ENCODE data around the gene MAPKAP1.
"Not testable (repeated sequence)": the region's sequence is repeated elsewhere in the genome, so short reads cannot be mapped to it uniquely, and the experiment has no call there.

The MAPKAP1 gene

DNA sequence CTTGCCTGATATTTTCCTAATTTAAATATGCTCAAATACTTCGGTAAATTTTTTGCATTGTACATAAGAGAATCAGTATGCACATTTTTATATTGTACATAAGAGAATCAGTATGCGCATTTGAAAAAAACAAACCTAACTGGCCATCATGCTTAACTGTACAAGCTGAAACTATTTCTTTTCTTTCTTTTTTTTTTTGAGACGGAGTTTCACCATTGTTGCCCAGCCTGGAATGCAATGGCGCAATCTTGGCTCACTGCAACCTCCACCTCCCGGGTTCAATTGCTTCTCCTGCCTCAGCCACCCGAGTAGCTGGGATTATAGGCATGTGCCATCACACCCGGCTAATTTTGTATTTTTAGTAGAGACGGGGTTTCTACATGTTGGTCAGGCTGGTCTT is 11.5 kb downstream of the MAPKAP1 start:
- Mint-ChIP-seq H3K36me3 (ENCODE audit: low read depth) (peaks cover 25% of the 10 kb centered on the region), H3K4me1 (ENCODE audit: low read depth) (peaks cover 46% of the 10 kb centered on the region)
- not testable (repeated sequence) for H3K27me3 Mint-ChIP-seq, H3K4me3 Mint-ChIP-seq, H3K27ac Mint-ChIP-seq, H3K9me3 Mint-ChIP-seq

DNA sequence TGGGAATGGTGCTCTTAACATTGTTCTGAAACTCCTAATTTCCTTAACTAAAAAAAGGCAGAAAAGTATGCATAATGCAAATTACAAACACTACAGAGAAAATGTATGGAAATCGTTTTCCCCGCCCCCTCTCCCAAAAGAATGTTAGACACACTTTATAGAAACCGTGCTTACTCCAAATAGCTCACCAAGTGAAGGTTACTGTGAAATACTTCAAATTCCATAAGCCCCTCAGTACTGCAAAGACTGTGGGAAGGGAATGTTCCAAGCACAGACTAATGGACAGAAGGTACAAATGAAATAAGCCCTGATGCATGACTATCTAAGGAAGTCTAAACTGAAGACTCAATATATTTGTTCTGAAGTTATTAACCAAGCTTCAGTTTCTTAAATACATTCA is 12.5 kb downstream of the MAPKAP1 start:
- Mint-ChIP-seq H3K9me3 (no peaks in the 10 kb centered on the region), H3K4me3 (no peak overlapping the region), H3K4me1 (ENCODE audit: low read depth) (peaks cover 41% of the 10 kb centered on the region), H3K36me3 (ENCODE audit: low read depth) (peaks cover 29% of the 10 kb centered on the region), H3K27ac (no peak overlapping the region), H3K27me3 (no peaks in the 10 kb centered on the region)

DNA sequence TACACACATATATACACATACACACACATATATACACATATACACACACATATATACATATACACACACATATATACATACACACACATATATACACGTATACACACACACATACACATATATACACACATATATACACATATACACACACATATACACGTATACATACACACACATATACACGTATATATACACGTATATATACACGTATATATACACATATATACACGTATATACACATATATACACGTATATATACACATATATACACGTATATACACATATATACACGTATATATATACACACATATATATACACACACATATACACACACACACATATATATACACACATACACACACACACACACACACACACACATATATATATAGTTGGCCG is 13.5 kb downstream of the MAPKAP1 start:
- H3K9me3 Mint-ChIP-seq, H3K4me3 Mint-ChIP-seq, H3K27ac Mint-ChIP-seq, H3K27me3 Mint-ChIP-seq: not testable (repeated sequence)
- peaks cover 29% of the 10 kb centered on the region for H3K36me3 Mint-ChIP-seq (ENCODE audit: low read depth)
- peaks cover 36% of the 10 kb centered on the region for H3K4me1 Mint-ChIP-seq (ENCODE audit: low read depth)

DNA sequence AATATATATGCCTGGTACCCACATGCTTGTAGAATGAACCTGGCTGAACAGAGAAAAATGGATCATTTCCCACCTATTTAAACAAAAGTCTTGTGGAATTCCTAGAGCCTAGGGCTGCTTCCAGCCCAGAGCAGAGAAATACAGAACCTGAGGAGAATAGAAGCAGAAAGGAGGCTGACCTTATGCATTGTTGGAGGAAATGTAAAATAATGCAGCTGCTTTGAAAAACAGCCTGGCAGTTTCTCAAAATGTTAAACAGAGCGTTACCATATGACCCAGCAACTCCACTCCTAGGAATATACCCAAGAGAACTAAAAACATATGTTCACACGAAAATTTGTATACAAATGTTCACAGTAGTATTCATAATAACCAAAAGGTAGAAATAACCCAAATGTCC is 15.1 kb downstream of the MAPKAP1 start:
- Mint-ChIP-seq H3K4me1 (ENCODE audit: low read depth) (peaks cover 25% of the 10 kb centered on the region), H3K27ac (no peak overlapping the region), H3K36me3 (ENCODE audit: low read depth) (peaks cover 28% of the 10 kb centered on the region), H3K9me3 (no peaks in the 10 kb centered on the region), H3K4me3 (no peak overlapping the region), H3K27me3 (no peaks in the 10 kb centered on the region)

DNA sequence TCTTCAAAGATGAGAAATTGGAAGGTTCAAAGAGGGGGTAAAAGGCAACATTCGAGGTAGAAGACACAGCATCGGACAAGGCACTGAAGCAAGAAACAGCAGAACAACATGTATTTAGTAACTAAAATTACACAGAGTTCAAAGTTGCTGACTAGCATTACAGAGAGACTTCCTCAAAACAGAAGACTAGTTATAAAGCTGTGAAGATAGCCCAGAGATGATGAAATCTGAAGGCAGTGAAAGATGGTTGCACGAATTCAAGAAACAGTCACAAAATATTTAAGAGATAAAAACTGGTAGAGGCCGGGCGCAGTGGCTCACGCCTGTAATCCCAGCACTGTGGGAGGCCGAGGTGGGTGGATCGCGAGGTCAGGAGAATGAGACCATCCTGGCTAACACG is 16.3 kb downstream of the MAPKAP1 start:
- Mint-ChIP-seq H3K4me3 (no peak overlapping the region), H3K9me3 (no peaks in the 10 kb centered on the region), H3K27me3 (no peaks in the 10 kb centered on the region), H3K4me1 (ENCODE audit: low read depth) (peaks cover 15% of the 10 kb centered on the region), H3K27ac (no peak overlapping the region), H3K36me3 (ENCODE audit: low read depth) (peaks cover 23% of the 10 kb centered on the region)

DNA sequence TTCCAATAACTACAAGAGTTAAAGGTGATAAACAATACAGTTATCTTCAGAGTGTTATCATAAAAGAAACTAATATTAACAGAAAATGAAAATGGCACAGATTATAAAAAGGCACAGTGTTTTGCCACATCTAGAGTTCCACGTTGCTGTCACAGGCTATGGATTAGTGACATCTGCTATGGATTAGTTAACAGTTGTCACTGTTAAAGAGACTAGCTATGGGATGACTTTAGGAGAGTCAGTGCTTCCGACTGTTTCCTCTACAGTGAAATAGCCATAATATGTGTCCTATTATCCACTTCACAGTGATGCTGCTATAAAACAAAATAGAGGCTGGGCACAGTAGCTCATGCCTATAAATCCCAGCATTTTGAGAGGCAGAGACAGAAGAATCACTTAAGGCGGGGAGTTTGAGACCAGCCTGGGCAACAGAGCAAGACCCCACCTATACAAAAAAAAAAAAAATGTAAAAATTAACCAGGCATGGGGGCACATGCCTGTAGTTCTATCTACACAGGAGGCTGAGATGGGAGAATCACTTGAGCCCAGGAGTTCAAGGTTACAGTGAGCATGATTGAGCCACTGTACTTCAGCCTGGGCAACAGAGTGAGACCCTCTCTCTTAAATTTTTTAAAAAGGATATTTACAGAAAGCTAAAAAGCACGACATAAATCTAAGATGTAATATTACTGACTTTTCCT is 19.7 kb downstream of the MAPKAP1 start:
- peaks cover 43% of the 10 kb centered on the region for H3K36me3 Mint-ChIP-seq (ENCODE audit: low read depth)
- H3K9me3 Mint-ChIP-seq: no peaks in the 10 kb centered on the region
- H3K4me1 Mint-ChIP-seq (ENCODE audit: low read depth): peaks cover 32% of the 10 kb centered on the region
- no peaks in the 10 kb centered on the region for H3K27me3 Mint-ChIP-seq
- H3K27ac Mint-ChIP-seq: no peak overlapping the region
- no peak overlapping the region for H3K4me3 Mint-ChIP-seq

DNA sequence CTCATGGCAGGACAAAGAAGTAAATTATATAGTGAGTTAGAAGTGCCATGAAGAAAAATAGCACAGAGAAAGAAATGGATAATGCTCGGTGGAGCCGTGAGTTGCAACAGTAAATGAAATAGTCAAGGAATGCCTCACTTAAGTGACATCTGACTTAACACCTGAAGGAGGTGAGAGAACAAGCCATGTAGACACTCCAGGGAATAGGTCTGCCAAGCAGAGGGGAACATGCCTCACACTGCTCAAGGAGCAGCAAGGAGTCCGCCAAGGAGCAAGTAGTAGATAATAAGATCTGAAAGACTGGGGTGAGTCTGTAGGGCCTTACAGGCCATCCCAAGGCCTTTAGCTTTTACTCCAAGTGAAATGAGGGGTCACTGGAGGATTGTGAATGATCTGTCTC is 21.8 kb downstream of the MAPKAP1 start:
- peaks cover 38% of the 10 kb centered on the region for H3K36me3 Mint-ChIP-seq (ENCODE audit: low read depth)
- H3K27me3 Mint-ChIP-seq: no peaks in the 10 kb centered on the region
- H3K9me3 Mint-ChIP-seq: no peaks in the 10 kb centered on the region
- no peak overlapping the region for H3K4me3 Mint-ChIP-seq
- peaks cover 34% of the 10 kb centered on the region for H3K4me1 Mint-ChIP-seq (ENCODE audit: low read depth)
- no peak overlapping the region for H3K27ac Mint-ChIP-seq

DNA sequence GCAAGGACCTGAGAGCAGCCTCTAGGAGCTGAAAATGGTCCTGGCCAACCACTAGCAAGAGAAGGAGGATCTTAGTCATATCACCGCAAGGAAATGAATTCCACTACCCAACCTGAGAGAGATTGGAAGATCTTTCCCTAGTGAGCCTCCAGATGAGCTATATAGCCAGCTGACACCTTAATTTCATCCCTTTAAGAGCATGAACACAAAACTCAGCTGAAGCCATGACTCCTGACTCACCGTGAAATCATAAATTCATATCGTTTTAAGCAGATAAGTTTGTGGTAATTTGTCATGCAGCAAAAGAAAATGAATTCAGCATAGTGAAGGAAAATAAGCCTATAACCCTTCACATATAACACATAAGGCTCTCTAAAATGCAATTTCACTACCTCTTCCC is 23.5 kb downstream of the MAPKAP1 start:
- no peak overlapping the region for H3K27ac Mint-ChIP-seq
- peaks cover 38% of the 10 kb centered on the region for H3K36me3 Mint-ChIP-seq (ENCODE audit: low read depth)
- no peaks in the 10 kb centered on the region for H3K27me3 Mint-ChIP-seq
- peaks cover 32% of the 10 kb centered on the region for H3K4me1 Mint-ChIP-seq (ENCODE audit: low read depth)
- no peak overlapping the region for H3K4me3 Mint-ChIP-seq
- no peaks in the 10 kb centered on the region for H3K9me3 Mint-ChIP-seq

DNA sequence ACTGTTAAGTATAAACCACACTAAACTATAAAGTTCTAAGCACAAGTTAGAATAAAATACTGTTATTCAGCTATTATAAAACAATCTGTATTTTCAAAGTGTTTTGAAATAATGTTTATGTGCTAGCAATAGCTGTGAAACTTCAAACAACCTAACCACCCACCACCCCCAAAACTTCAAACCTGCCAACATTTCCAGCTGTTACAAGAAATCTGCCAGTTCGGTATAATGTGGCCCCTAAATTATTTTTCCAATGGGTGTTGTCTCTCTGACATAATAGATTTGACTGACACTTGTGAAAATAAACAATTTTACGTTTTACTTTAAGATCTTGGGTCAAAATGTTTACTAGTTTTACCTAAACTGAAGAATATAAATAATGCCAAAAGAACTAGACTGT is 24.7 kb downstream of the MAPKAP1 start:
- Mint-ChIP-seq H3K9me3 (no peaks in the 10 kb centered on the region), H3K4me1 (ENCODE audit: low read depth) (peaks cover 32% of the 10 kb centered on the region), H3K27me3 (no peaks in the 10 kb centered on the region), H3K36me3 (ENCODE audit: low read depth) (peaks cover 38% of the 10 kb centered on the region), H3K27ac (no peak overlapping the region), H3K4me3 (no peak overlapping the region)

DNA sequence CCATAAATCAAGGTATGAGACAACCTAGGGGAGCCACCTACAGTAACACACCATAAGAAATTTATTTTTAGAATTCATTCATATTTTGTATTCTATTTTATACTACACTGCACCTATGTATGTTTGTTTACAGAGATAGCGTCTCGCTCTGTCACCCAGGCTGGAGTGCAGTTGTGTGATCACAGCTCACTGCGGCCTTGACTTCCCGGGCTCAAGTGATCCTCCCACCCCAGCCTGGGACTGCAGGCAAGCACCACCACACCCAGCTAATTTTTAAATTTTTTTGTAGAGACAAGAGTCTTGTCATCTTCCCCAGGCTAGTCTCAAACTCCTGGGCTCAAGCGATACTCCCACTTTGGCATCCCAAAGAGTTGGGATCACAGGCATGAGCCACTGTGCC is 25.4 kb downstream of the MAPKAP1 start:
- H3K27me3 Mint-ChIP-seq: no peaks in the 10 kb centered on the region
- H3K4me1 Mint-ChIP-seq (ENCODE audit: low read depth): peaks cover 32% of the 10 kb centered on the region
- peaks cover 38% of the 10 kb centered on the region for H3K36me3 Mint-ChIP-seq (ENCODE audit: low read depth)
- no peaks in the 10 kb centered on the region for H3K9me3 Mint-ChIP-seq
- H3K27ac Mint-ChIP-seq: no peak overlapping the region
- no peak overlapping the region for H3K4me3 Mint-ChIP-seq

DNA sequence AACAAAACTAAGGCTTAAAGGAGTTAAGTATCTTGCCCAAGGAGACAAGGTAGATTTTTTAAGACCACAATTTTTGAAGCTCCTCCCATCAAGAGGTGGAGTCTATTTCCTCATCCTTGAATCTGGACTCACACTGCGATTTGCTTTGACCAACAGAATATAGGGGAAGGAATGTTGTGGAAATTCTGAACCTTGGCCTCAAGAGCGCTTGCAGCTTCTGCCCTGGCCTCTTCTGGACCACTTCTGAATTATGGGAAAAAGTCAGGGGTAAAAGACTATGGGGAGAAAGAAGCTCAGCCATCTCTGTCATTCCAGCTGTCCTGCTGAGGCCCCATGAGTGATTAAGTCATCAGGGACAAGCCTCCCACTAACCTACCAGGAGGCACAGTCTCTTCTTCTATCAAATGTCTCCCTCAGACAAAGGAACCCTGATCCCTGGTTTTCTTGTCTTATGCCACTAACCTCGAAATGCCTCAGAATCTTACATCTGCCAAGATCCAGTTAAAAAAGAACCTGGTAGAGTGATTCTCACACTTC is 25.9 kb downstream of the MAPKAP1 start:
- Mint-ChIP-seq H3K4me1 (ENCODE audit: low read depth) (peaks cover 36% of the 10 kb centered on the region), H3K27me3 (no peaks in the 10 kb centered on the region), H3K4me3 (no peak overlapping the region), H3K36me3 (ENCODE audit: low read depth) (peaks cover 42% of the 10 kb centered on the region), H3K27ac (no peak overlapping the region), H3K9me3 (no peaks in the 10 kb centered on the region)

DNA sequence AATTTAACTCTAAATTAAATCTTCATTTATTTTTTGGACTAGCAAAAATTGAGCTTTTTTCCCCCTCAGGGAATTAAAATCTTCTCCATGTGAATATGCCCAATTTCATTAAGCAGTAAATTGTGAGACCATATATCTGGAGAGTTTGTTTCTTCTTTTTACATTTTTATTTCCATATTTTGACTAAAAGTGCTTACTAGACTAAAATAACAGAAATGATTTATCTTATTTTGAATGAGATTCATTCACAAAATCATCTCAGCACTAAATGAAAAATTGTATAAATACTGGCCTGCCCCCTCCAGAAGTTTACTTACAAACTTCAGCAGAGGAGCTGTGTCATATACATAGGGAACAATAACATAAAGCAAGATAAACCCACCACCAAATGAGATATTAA is 26.6 kb downstream of the MAPKAP1 start:
- Mint-ChIP-seq H3K27ac (no peak overlapping the region), H3K4me3 (no peak overlapping the region)

DNA sequence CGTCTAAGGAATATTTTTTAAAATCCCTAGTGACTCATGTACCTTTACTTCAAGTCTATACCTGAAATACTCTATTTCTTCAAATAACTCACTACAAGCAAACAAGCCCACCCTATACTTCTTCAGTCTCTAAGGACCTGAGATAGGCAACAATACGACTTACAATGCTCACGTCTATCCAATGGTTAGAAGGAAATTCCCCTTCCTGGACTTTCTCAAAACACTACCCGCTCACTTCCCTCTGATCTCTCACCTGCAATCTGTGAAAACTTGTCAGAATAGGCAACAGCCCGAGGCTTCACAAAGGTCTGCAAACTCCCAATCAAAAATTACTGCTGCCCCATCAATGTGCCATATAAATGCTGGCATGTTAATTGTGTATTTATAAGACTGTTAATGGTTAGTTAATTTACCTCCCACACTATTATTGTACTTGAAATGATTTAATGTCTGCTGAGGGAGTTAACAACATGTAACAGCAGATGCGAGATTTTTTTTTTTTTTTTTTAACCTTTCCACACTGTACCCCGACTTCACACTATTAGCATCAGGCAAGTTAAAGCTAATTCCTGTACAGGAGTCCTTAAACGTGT is 27.3 kb downstream of the MAPKAP1 start:
- no peak overlapping the region for H3K27ac Mint-ChIP-seq
- no peak overlapping the region for H3K4me3 Mint-ChIP-seq
- peaks cover 31% of the 10 kb centered on the region for H3K36me3 Mint-ChIP-seq (ENCODE audit: low read depth)
- no peaks in the 10 kb centered on the region for H3K9me3 Mint-ChIP-seq
- H3K4me1 Mint-ChIP-seq (ENCODE audit: low read depth): peaks cover 34% of the 10 kb centered on the region
- no peaks in the 10 kb centered on the region for H3K27me3 Mint-ChIP-seq

More for the DNA sequence above, 26.6 kb downstream of the MAPKAP1 start:
- peaks cover 36% of the 10 kb centered on the region for H3K4me1 Mint-ChIP-seq (ENCODE audit: low read depth)
- peaks cover 38% of the 10 kb centered on the region for H3K36me3 Mint-ChIP-seq (ENCODE audit: low read depth)
- H3K9me3 Mint-ChIP-seq: no peaks in the 10 kb centered on the region
- no peaks in the 10 kb centered on the region for H3K27me3 Mint-ChIP-seq

DNA sequence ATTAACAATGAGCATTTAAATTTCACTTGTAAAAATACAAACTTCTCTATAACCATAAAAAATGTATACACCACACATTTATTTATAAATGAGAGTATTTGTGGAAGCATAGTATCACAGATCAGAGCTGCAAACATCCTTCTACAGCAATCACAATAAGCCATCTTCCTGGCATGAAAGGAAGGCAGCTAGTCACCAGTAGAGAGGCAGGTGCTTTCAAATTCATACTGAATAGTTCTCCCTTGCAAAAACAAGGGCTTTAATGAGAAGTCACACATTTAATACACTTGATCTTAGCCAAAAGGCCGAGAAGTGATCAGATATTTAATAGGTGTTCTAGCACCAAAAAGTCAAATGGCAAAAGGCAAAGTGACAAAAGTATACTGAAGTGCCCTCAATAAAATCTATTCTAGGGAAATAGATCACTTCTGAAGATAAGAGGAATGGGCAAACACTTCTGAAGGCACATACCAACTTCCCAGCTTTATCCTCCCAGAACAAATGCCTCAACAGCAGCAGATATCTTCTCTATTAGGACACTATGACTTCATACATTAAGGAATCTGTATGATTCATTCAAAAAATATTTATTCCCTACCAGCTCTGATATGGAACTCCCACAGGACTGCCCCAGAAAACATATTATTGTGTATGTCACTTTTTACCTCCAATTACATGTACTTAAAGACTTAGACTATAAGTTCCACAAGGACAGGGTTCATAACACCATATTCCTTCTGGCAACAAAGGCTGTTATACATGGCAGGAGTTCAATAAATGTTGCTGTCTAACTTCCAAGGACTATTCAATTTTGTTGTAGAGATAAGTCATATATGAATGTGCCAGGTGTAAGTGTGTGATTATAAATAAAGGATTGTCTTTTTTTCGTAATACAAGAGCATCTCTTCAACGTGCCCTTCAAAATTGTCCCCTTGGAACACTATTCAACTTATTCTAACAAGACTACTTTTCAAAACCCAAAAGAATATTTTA is 31.7 kb downstream of the MAPKAP1 start:
- H3K4me1 Mint-ChIP-seq (ENCODE audit: low read depth): peaks cover 7% of the 10 kb centered on the region
- H3K36me3 Mint-ChIP-seq (ENCODE audit: low read depth): peaks cover 37% of the 10 kb centered on the region
- H3K4me3 Mint-ChIP-seq: no peak overlapping the region
- no peaks in the 10 kb centered on the region for H3K9me3 Mint-ChIP-seq
- H3K27me3 Mint-ChIP-seq: no peaks in the 10 kb centered on the region
- no peak overlapping the region for H3K27ac Mint-ChIP-seq

DNA sequence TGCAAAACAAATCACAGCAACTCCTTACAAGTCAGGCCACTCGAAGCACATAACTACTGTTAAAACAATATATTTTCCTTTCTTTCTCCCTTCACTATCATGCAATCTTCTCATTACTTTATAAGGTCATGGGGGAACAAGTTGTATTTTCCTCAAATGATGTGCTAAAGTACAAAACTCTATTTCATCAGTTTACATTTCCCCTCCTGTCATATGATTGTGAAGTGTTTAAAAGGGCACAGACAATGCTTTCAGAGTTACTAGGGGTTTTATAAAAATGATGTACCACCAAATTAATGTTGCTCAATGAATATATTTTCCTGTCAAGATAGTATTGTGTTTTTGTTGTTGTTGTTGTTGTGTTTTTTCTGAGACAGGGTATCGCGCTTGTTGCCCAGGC is 34.1 kb downstream of the MAPKAP1 start:
- H3K27me3 Mint-ChIP-seq: no peaks in the 10 kb centered on the region
- no peaks in the 10 kb centered on the region for H3K9me3 Mint-ChIP-seq
- peaks cover 42% of the 10 kb centered on the region for H3K36me3 Mint-ChIP-seq (ENCODE audit: low read depth)
- no peak overlapping the region for H3K27ac Mint-ChIP-seq
- peaks cover 7% of the 10 kb centered on the region for H3K4me1 Mint-ChIP-seq (ENCODE audit: low read depth)
- H3K4me3 Mint-ChIP-seq: no peak overlapping the region

All from stimulated activated naive CD8-positive, alpha-beta T cell treated with anti-CD3 and anti-CD28 coated beads, Interleukin-15, Interleukin-2, amounts not matched to agents 100 ng/mL and 50 ng/mL, for 24 hours (primary cell).